Endometrium (tissue), 2 donors: ENCODE results near the gene GLCCI1.

ENCODE experiments used
- FAIRE-seq: peaks from 2 replicates; lab custom pipeline; 2012; peaks lifted over from hg19 to GRCh38; lab: Jason Lieb, UNC
- donor health status: control.
- donor health status: control.

The GLCCI1 gene

DNA sequence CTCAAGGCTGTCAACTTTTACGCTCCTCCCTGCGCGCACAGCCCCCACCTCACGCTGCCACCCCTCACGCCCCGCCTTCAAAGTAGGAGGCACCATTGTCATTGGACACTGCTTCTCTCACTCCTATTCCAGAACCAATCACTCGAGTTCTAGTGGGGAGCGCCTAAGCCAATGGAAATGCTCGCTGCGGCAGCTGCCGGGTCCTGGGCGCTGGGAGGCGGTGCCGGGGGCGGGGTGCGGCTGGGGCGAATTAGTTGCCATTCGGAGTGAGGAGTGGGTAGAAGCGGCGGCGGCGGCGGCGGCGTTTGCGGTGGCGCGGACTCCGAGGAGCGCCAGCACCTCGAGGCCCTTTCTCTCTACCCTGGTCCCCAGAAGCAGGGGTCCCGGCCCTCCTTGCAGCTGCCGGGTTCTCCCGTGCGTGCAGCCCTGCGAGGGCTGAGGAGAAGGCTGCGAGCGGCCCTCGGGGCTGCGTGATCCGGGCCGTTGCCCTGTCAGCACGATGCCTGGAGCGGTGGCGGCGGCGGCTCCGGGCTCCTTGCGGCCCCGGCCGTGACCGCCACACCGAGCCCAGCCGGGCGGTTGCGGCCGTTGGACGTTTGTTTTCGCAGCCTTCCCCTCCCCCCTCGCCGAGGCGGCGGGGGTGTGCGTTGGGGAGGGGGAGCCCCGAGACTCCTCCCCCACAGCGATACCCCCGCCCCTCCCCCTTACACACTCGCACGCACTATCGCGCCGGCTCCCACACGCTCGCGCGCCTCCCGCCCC is at the start of gene GLCCI1:
TSS of gene GLCCI1 (plus strand) at position 253 of the 762 bp plus-strand sequence. CDS start 555 bp downstream, outside the sequence.
- FAIRE-seq: peak; percentile 91

GRCh38 chr7:7919449-7919945 is 49.1 kb upstream of the GLCCI1 start:
- no peak for FAIRE-seq

DNA sequence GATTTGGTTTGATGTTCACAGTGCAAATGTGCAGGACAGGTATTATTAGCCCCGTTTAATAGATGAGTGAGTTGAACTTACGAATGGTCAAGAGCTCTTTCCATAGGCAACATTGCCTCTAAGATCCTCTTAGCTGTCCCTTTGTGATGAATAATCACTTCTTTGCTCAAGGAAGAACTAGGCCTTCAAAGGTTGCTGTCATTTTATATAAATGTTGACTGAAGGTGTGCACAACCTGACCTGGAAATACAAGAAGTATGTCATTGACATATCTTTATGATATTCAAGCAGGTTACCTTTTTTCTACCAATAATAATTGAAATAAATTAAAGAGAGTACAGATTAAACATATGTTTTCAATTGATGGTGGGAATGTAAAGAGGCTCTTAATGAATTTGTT is 48.5 kb upstream of the GLCCI1 start:
- no peak for FAIRE-seq

DNA sequence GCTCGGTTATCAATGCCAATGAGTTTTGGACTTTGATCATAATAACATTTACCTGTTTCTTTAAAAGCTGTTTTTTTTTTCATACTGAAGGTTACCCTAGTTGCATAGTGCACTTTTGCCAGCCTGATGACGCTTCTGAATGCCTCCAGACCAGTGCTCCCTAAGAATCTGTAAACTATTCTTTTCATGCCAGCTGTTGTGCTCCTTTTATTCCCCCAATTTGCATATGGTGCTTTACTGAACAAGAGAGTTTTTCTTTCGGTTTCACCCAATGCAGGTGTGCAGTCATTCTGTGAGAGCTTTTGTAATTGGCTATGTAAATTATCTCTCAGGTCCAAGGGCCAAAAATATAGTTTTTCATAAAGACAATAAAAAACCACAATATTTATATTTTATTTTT is 48.1 kb upstream of the GLCCI1 start:
- FAIRE-seq: no peak

DNA sequence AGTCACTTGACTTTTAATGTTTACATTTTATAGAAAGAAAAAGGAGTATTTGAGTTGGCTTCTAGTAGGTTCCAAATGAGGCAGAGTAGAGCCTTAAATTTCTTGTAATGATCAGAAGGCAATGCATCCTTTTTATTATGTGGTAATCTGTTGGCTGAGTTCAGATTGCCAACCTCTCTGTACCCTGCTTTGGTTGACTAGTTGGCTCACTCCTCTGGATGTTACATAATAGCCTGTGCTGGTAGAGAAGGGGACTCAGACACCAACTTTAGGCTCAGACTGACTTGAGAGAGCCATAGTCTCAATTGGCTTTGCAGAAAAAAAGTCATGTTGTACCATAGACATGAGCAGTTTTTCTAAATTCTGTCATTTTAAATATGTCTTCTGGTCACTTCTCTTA is 46.8 kb upstream of the GLCCI1 start:
- no peak for FAIRE-seq

GRCh38 chr7:7922684-7923385 is 45.8 kb upstream of the GLCCI1 start:
- FAIRE-seq: no peak

- no peak for FAIRE-seq
Measured at GRCh38 chr7:7923818-7924217, 44.8 kb upstream of the GLCCI1 start.

DNA sequence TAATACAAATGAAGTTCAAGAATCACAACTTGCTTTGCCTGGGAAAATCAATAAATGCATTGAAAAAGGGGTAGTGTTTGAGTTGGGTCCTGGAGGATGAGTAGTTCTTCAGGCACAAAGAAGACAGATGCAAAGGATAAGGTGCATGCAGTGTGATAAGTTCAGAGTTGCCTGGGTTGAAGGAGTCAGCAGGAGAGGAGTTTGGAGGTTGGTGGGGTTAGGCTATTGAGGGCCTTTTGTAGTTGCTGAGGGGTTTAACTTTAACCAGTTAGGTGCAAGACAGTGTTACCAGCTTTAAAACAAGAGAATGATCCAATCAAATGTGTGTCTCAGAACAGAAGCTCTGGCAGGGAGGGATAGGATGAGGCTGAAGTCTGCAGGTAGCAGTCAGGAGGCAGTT is 44.3 kb upstream of the GLCCI1 start:
- no peak for FAIRE-seq

- no peak for FAIRE-seq
Measured at GRCh38 chr7:7931626-7932025, 37.0 kb upstream of the GLCCI1 start.

GRCh38 chr7:7932553-7932952 is 36.0 kb upstream of the GLCCI1 start:
- FAIRE-seq: no peak

GRCh38 chr7:7933915-7934526 is 34.6 kb upstream of the GLCCI1 start:
- FAIRE-seq: no peak

DNA sequence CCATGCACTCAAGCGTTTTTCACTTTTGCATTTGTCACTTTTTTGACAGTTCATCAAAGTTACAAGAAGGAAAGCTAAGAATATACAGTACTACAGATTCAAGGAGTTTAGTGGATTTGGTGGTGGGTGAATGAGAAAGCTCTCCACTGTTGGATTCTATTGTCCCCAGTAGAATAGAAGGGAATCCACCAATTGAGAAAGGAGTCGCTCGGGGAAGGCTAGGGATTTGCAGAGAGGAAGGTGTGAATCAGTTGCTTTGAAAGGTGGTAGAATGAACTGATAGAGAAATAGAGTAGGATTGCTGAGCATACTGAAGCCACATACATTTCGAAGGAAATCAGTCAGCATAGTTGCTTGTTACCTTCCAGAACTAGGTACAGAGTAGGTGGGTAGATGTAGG is 33.7 kb upstream of the GLCCI1 start:
- no peak for FAIRE-seq

DNA sequence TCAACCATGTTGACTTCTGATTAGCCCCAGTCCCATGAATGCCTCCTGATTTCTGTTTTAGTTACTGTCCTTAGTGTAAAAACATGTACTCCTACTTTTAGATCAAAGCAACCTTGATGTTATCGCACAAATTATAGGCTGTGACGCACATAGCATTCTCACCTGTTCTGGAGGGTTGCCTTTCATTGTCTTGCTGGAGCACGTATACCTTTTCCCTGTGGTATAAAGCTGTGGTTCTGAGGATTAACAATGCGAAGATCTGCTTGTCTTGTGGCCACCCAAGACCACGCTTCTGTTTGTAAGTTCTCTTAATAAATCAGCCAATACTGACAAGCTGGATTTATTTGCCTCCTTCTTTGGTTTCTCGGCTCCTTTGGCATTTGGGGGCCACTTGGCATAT is 30.1 kb upstream of the GLCCI1 start:
- FAIRE-seq: no peak

GRCh38 chr7:7943951-7944350 is 24.6 kb upstream of the GLCCI1 start:
- FAIRE-seq: no peak

DNA sequence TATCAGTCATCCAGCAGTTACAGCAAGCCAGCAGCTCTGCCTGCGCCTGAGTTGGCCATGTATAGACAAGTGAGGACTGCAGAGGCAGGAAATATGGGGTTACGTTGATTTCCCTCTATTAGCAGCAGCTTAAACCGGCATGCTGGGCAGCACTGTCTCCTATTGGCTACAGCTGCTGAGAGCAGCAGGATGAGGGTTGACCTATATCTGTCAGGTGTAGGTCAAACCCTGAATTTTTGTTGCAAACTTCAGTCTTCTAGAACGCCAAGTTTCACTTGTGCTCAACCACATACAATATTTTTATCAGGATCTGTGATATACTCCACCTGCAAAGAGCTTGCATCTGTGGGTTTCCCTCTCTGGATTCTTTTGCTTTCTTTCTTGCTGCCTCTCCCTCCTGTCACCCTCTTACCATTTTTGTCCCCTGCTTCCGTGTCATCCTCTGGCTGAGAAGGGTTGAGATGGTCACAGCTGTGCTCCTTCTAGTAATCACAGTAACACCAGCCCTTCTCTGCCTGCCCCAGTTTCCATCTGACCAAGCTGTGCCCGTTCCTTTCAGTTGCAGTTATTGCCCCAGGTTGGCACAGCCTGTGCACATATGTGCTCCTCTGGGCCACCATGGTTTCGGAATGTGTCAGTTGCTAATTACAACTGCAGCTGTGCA is 23.8 kb upstream of the GLCCI1 start:
- FAIRE-seq: no peak

- no peak for FAIRE-seq
Measured at GRCh38 chr7:7946486-7946885, 22.1 kb upstream of the GLCCI1 start.

- no peak for FAIRE-seq
Measured at GRCh38 chr7:7948232-7948631, 20.4 kb upstream of the GLCCI1 start.

GRCh38 chr7:7953806-7954205 is 14.8 kb upstream of the GLCCI1 start:
- peak; percentile 39 for FAIRE-seq

DNA sequence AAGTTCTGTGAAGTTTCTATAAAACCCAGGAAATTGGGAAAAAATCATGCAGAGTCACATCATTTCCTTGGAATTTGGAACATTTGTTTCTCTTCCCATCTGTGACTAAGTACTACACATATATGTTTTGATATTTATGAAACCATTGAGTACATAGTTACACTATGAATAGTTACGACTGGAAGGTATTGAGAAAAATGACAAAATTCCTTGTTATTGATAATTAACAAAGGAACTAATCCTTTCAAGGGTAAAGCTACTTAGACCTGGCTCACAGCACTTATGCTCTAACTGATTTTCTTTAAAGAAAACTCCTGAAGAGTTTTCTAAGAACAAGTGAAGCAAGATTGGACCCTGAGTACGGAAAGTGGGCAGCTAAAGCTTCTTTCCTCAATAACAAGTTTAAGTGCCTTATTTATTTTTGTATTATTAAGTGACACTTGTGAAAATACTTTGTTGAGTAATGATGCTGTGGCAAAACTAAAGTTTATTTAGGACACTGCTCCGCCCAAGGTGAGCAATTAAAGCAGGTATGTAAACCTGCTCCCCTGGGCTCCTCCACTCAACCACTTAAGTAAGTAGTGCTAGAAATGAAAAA is 12.0 kb upstream of the GLCCI1 start:
- FAIRE-seq: no peak

DNA sequence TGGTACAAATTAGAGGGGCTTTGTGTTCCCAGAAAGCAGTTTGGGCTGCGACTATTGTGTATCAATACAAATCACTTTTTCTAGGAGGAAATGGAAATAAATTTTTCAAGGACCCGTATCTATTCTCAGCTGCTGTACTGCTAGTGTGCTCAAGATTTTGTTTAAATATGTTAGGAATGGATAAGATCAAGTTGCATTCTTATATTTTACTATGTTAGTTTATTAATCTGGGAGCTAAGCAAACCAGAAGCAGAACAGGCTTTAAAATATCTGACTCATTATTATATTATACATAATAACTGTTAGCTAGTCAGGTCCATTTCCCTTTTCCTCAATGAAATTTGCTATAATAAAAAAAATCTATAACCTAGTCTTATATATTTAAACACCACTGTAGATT is 11.1 kb upstream of the GLCCI1 start:
- no peak for FAIRE-seq

- no peak for FAIRE-seq
Measured at GRCh38 chr7:7959979-7960670, 8.5 kb upstream of the GLCCI1 start.

DNA sequence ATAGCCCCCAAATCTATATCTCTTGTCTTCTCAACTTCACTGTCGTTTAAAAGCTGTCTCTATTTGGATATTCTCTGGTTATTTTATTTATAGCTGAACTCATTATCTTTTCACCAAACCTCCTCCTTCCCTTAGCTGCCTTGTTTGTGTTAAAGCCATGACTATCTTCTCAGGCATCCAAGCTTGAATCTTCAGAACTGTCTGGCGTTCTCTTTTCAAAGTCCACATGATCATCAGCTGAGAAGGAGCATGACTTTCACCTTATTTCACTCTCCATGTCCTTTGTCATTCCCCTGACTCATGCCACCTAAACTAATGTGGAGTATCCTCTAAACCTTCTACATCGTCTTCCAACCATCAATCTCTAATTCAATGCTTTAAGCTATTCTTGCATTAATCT is 5.7 kb upstream of the GLCCI1 start:
- no peak for FAIRE-seq
